ENCODE results near the gene ELF4. TPM values are rescaled to one million over a fixed set of nuclear protein-coding genes. Genes with fewer than 3 reads are reported as not detected.

Gene ELF4
- total RNA-seq (2014; rRNA removed; shearing (Covaris generic)) = 3.7 and 4.3 TPM in 2 replicates

- DNase-seq = peak; percentile 94
- H3K27me3 ChIP-seq (ENCODE audit: control insufficient read depth, insufficient read depth, low read length) = peaks cover 40% of the 10 kb centered on the region
- H3K36me3 ChIP-seq (replicated peaks; ENCODE audit: control insufficient read depth, insufficient read depth, low read length) = no peaks in the 10 kb centered on the region
- H3K4me3 ChIP-seq (ENCODE audit: insufficient read depth, low read depth, low read length) = peak within 1 kb of the TSS; percentile 60
Measured at GRCh38 chrX:130110379-130111219, at the start of gene ELF4. ELF4 (minus strand) TSS chrX:130110497; CDS start chrX:130081330, 29,167 bp downstream.

- DNase-seq = no peak
- Histone ChIP-seq H3K27me3 (ENCODE audit: control insufficient read depth, insufficient read depth, low read length) (no peaks in the 10 kb centered on the region), H3K36me3 (replicated peaks; ENCODE audit: control insufficient read depth, insufficient read depth, low read length) (peaks cover 2% of the 10 kb centered on the region; the same call in 1 of the 2 replicates), H3K4me3 (ENCODE audit: insufficient read depth, low read depth, low read length) (no peak overlapping the region)
Measured at GRCh38 chrX:130159776-130160175, 49.5 kb upstream of the ELF4 start.

- H3K36me3 ChIP-seq (replicated peaks; ENCODE audit: control insufficient read depth, insufficient read depth, low read length) = peaks cover 2% of the 10 kb centered on the region
- no peak for DNase-seq
- H3K27me3 ChIP-seq (ENCODE audit: control insufficient read depth, insufficient read depth, low read length) = no peaks in the 10 kb centered on the region
- H3K4me3 ChIP-seq (ENCODE audit: insufficient read depth, low read depth, low read length) = no peak overlapping the region
Measured at GRCh38 chrX:130158311-130158710, 48.0 kb upstream of the ELF4 start.

DNA sequence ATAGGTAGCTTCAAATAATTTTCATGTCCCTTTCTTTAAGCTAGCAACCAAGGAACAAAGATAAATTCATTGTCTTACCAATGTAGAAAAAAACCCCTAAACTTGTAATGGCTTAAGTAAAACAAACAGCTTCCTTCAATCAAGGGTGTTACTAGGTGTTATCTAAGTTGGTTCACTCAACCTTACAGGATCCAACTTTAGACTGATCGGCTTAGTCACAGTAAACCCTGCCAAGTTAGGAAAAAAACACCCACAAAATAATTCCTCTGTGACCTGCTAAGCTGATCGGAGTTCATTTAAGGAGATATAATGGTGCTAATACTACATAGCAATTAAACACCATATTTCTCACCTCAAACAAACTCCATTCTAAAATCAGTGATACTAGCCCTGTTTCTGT, 45.3 kb upstream of the ELF4 start:
- DNase-seq = no peak
- H3K27me3 ChIP-seq (ENCODE audit: control insufficient read depth, insufficient read depth, low read length) = no peaks in the 10 kb centered on the region
- H3K36me3 ChIP-seq (replicated peaks; ENCODE audit: control insufficient read depth, insufficient read depth, low read length) = peaks cover 2% of the 10 kb centered on the region
- H3K4me3 ChIP-seq (ENCODE audit: insufficient read depth, low read depth, low read length) = no peak overlapping the region

- H3K27me3 ChIP-seq (ENCODE audit: control insufficient read depth, insufficient read depth, low read length) = no peaks in the 10 kb centered on the region
- H3K36me3 ChIP-seq (replicated peaks; ENCODE audit: control insufficient read depth, insufficient read depth, low read length) = peaks cover 18% of the 10 kb centered on the region
- no peak for DNase-seq
- H3K4me3 ChIP-seq (ENCODE audit: insufficient read depth, low read depth, low read length) = no peak overlapping the region
Measured at GRCh38 chrX:130147631-130148030, 37.3 kb upstream of the ELF4 start.

GRCh38 chrX:130145123-130145522, 34.8 kb upstream of the ELF4 start:
- DNase-seq = no peak
- peaks cover 24% of the 10 kb centered on the region for H3K36me3 ChIP-seq (replicated peaks; ENCODE audit: control insufficient read depth, insufficient read depth, low read length)
- H3K4me3 ChIP-seq (ENCODE audit: insufficient read depth, low read depth, low read length) = no peak overlapping the region
- H3K27me3 ChIP-seq (ENCODE audit: control insufficient read depth, insufficient read depth, low read length) = no peaks in the 10 kb centered on the region

DNA sequence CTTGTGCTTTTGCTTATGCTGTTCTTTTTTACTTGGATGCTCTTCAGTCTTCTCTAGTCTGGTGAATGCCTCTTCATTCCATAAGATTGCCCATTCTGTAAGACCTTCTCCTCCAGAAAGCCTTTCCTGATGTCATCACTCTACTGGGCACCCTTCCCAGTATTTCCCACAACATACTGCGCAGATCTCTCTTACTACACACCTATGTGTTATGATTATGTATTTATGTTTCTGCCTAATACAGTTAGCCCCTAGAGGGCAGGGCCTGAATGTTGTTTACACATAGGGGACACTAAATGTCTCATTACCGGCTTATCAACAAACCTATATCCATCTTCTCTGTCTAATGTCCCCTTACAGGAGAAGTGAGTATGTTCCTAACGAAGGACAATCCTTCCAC, 34.2 kb upstream of the ELF4 start:
- H3K4me3 ChIP-seq (ENCODE audit: insufficient read depth, low read depth, low read length) = no peak overlapping the region
- H3K27me3 ChIP-seq (ENCODE audit: control insufficient read depth, insufficient read depth, low read length) = no peaks in the 10 kb centered on the region
- peaks cover 29% of the 10 kb centered on the region for H3K36me3 ChIP-seq (replicated peaks; ENCODE audit: control insufficient read depth, insufficient read depth, low read length)
- no peak for DNase-seq

DNA sequence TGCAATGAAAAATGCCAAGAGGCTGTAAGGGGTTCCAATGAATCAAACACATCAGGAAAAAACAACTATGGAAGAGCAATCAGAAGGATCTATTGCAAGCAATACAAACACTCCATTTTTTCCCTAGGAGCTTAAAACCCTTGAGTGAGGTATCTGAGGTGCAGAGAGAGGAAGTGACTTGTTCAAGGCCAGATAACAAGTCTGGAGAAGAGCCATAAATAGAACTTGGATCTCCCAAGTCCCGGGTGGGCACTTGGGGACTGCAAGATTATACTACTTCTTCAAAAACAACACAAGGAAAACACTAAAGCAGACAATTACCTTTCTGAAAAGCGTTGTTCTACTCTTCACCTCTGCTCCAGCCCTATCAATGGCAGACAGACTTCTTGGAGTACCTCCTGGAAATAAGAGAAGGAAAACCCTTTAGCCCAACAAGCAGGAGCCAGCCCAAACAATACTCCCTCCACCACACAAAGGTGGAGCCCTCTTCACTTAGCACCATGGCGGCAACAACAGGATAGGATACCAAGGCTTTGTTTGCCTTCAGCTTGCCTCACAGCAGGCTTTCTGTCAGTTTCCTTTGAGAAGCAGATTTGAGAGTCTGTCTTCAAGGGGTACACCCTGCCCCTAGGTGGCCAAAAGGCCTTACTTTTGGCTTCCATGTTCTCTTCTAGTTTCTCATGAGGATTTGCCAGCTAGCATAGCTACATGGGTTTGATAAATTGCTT, 29.3 kb upstream of the ELF4 start:
- Histone ChIP-seq H3K36me3 (replicated peaks; ENCODE audit: control insufficient read depth, insufficient read depth, low read length) (peaks cover 38% of the 10 kb centered on the region), H3K4me3 (ENCODE audit: insufficient read depth, low read depth, low read length) (no peak overlapping the region), H3K27me3 (ENCODE audit: control insufficient read depth, insufficient read depth, low read length) (no peaks in the 10 kb centered on the region)
- DNase-seq = peak; percentile 70

DNA sequence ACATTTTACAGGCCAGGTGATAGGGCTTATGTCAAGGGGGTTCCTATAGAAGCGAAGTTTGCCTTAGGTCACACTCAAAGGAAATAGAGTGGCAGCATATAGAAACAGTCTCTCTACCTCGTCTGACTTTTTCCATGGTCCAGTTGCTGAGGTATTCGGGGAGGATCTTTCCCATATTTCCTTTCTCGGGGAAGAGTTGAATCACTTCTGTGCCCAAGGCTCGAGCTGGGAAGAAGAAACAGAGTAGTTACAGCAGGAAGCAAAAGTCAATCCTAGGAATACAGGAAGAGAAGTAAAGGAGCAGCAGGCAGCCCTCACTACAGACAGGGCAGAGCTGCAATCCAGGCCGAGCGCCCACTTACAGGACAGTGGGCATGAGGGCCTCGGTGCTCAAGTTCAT, 26.7 kb upstream of the ELF4 start:
- Histone ChIP-seq H3K36me3 (replicated peaks; ENCODE audit: control insufficient read depth, insufficient read depth, low read length) (peaks cover 37% of the 10 kb centered on the region), H3K4me3 (ENCODE audit: insufficient read depth, low read depth, low read length) (no peak overlapping the region), H3K27me3 (ENCODE audit: control insufficient read depth, insufficient read depth, low read length) (no peaks in the 10 kb centered on the region)
- DNase-seq = no peak

DNA sequence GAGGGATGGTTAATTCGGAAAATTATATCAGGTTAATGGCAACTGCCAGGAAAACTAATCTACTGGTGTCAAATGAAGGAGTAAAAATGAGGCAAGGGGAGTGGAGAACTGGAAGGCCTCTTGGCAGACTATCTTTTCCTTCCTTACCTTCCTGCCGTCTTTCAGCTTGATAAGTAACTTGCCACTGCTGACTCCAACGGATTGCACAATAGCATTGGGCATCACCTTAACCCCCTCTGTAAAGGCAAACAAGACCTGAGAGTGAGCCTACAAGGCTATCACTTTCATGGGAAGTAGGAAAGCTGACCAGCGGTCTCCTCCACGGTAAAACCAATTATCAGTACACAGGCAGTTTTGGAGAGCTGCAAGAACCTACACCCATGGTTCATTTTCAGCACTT, 26.2 kb upstream of the ELF4 start:
- Histone ChIP-seq H3K27me3 (ENCODE audit: control insufficient read depth, insufficient read depth, low read length) (no peaks in the 10 kb centered on the region), H3K4me3 (ENCODE audit: insufficient read depth, low read depth, low read length) (no peak overlapping the region), H3K36me3 (replicated peaks; ENCODE audit: control insufficient read depth, insufficient read depth, low read length) (peaks cover 38% of the 10 kb centered on the region)
- DNase-seq = no peak

DNA sequence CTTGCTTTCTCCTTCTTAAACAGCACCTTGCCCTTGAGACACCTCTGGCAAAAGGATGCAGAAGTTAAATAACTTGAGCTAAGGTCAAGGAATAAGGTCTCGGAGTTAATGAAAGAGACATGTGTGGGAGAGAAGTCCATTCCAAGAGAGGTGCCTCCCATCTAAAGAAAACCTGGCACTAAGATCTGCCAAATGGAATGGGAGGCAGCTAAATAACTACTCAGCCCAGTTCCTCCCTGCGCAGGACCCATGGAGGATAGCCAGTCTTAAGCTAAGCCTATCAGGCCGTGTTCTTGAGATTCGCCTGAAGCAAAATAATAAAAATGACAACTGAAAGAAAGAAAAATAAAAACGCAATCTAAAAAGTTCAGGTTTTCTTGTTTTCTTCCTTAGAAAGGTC, 20.7 kb upstream of the ELF4 start:
- Histone ChIP-seq H3K36me3 (replicated peaks; ENCODE audit: control insufficient read depth, insufficient read depth, low read length) (peaks cover 31% of the 10 kb centered on the region), H3K27me3 (ENCODE audit: control insufficient read depth, insufficient read depth, low read length) (no peaks in the 10 kb centered on the region), H3K4me3 (ENCODE audit: insufficient read depth, low read depth, low read length) (no peak overlapping the region)
- DNase-seq = no peak

GRCh38 chrX:130125091-130125874, 15.0 kb upstream of the ELF4 start:
- H3K36me3 ChIP-seq (replicated peaks; ENCODE audit: control insufficient read depth, insufficient read depth, low read length) = peaks cover 13% of the 10 kb centered on the region
- H3K4me3 ChIP-seq (ENCODE audit: insufficient read depth, low read depth, low read length) = no peak overlapping the region
- no peak for DNase-seq
- peaks cover 7% of the 10 kb centered on the region; the same call in 1 of the 2 replicates for H3K27me3 ChIP-seq (ENCODE audit: control insufficient read depth, insufficient read depth, low read length)

DNA sequence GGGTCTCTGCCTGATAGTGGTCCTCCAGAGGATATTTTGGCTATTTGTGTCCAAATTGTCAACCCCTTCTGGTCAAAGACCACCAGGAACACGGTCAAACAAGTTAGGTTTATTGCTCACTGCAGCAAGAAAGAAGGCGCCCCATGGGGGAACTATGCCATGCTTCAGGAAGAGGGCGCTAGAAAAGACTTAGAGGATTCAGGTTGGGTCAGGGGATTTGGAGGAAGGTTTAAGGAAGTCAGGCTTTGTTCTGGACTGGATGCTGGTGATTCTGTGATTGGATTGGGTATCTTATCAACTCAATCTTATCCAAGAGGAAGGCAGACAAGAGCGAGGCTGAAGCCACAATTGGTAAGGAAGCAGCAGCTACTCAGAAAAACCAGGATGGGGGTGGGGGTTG, 14.3 kb upstream of the ELF4 start:
- Histone ChIP-seq H3K4me3 (ENCODE audit: insufficient read depth, low read depth, low read length) (no peak overlapping the region), H3K36me3 (replicated peaks; ENCODE audit: control insufficient read depth, insufficient read depth, low read length) (peaks cover 8% of the 10 kb centered on the region), H3K27me3 (ENCODE audit: control insufficient read depth, insufficient read depth, low read length) (peaks cover 10% of the 10 kb centered on the region)
- peak; percentile 54 for DNase-seq

- DNase-seq = peak; percentile 68
- Histone ChIP-seq H3K4me3 (ENCODE audit: insufficient read depth, low read depth, low read length) (peak overlapping the region; percentile 58), H3K36me3 (replicated peaks; ENCODE audit: control insufficient read depth, insufficient read depth, low read length) (no peaks in the 10 kb centered on the region; the same call in 1 of the 2 replicates), H3K27me3 (ENCODE audit: control insufficient read depth, insufficient read depth, low read length) (peaks cover 16% of the 10 kb centered on the region)
Measured at GRCh38 chrX:130121505-130121800, 11.2 kb upstream of the ELF4 start.

Measured in H7 (cell line).